ENCODE measurements around the gene BID.

GRCh38 chr22:17761138-17761488 is 13.2 kb downstream of the BID start:
- TF ChIP-seq ESRRG (CRISPR knock-in tag; IDR thresholded peaks at IDR 0.05) = no peak
- no peak for TF ChIP-seq CREB5 (CRISPR knock-in tag; IDR thresholded peaks at IDR 0.05; ENCODE audit: low read depth)
- TF ChIP-seq TSHZ2 (CRISPR knock-in tag; IDR thresholded peaks at IDR 0.05) = no peak

All from SK-N-SH treated with all-trans-retinoic acid at 6 μM for 48 hours (cell line).